Left kidney (tissue), 8 donors: ENCODE results near the gene OR6Y1. TPM values are rescaled to one million over a fixed set of nuclear protein-coding genes. Genes with fewer than 3 reads are reported as not detected.

Experiments
- DNase-seq: peaks from one replicate; pipeline ENCODE4 v3.0.0-alpha.2; 2013
- long read RNA-seq, 8 donors: transcript quantifications; one replicate each; lab custom pipeline, GENCODE V29; 2026
- polyA plus RNA-seq: library from polyadenylated mRNA; unstranded; fragments of 120-200 nt; gene quantifications from one replicate; pipeline ENCODE4 v1.2.1, GENCODE V29; 2013; ENCODE audit not compliant: insufficient read length

Gene OR6Y1, protein sequence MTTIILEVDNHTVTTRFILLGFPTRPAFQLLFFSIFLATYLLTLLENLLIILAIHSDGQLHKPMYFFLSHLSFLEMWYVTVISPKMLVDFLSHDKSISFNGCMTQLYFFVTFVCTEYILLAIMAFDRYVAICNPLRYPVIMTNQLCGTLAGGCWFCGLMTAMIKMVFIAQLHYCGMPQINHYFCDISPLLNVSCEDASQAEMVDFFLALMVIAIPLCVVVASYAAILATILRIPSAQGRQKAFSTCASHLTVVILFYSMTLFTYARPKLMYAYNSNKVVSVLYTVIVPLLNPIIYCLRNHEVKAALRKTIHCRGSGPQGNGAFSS
- polyA plus RNA-seq: 0.15 TPM
- long read RNA-seq, donor 1: 0 reads
- long read RNA-seq, donor 2: 0 reads
- long read RNA-seq, donor 3: 0 reads
- long read RNA-seq, donor 4: 0 reads
- long read RNA-seq, donor 5: 0 reads
- long read RNA-seq, donor 6: 0 reads
- long read RNA-seq, donor 7: 0 reads
- long read RNA-seq, donor 8: 0 reads

DNA sequence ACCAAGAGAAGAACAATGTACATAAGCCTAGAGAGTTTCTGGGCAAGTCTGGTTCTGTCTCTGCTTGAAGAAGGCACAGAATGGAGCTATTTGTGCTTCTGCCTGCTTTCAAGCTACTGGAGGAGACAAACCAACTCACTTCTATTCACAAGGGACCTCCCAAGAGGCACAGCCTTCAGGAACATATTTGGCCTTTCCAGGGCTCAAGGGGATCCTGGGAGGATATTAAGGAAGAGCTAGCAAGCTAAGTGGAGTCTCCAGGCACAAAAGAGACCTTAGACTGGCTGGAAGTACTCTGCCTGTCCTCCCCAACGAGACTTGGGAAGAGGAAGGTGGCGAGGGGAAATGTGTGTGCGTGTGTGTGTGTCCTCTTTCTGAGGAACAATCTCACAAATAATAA lies at the start of gene OR6Y1:
OR6Y1 (minus strand) TSS at position 54 of the 400 bp plus-strand sequence. CDS start 6,300 bp downstream, outside the sequence.
- DNase-seq: no peak

DNA sequence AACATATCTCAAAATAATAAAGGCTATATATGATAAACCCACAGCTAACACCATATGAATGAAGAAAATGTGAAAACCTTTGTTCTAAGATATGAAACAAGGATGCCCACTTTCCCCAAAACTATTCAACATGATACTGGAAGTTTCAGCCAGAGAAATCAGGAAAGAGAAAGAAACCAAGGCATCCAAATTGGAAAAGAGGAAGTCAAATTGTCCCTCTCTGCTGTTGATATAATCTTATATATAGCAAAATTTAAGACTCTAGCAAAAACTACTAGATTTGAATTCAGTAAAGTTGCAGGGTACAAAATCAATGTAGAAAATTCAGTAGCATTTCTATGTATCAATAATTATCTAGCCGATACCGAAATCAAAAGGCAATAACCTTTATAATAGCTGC lies 46.5 kb upstream of the OR6Y1 start:
- no peak for DNase-seq

DNA sequence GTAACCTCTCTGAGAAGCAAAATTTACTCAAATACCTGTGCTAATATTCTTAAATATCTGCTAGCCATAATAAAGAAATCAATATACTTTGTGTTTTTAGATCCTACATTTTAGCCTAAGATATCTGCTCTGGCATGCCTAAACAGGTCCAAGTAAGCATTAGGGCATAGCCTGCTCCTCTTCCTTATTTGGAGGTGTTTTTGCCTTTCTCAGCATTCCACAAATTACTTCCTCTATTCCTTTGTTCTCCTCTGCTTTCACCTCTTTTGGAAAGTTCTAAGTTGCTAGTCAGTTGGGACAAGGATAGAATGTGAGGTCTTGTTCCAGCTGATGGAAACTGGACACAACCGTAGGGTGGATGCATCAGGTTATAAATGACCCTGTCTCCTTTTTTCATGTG lies 32.7 kb upstream of the OR6Y1 start:
- no peak for DNase-seq

DNA sequence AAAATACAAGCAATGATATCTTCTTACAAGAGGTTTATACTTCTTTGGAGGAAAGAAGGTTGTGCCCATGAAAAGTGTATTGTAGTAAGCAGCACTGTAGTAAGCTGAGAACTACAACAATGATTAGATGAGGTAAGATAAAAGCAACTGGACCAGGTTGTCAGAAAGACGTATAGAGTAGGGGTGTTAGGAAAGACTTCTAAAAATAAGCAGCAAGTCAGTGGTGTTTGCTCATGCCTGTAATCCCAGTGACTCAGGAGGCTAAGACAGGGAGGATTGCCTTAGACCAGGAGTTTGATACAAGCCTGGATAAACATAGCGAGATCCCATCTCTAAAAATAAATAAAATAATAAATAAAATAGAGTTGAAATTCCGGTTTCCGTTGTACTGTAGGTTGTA lies 29.8 kb upstream of the OR6Y1 start:
- DNase-seq: no peak

DNA sequence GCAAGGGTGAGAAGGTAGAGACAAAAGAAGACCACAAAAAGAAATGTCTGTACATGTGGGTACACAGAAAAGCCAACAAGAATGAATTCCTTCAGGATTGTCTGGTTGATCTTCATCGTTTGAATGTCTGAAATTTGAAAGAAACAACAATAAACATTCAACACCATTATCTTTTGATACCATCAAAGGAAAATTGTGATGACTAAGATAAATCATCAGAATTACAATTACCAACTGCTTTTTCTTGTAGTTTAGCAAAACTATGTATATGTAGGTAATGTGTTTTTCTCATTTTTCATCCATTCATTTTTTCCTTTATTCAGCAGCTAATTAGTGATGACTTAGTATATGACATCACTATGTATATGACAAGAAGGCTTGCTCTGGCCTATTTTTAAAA lies 25.5 kb upstream of the OR6Y1 start, which contains the start of gene OR10X1:
OR10X1 (minus strand) TSS at position 167 of the 400 bp plus-strand sequence; CDS start at position 167, 0 bp downstream.
- no peak for DNase-seq

DNA sequence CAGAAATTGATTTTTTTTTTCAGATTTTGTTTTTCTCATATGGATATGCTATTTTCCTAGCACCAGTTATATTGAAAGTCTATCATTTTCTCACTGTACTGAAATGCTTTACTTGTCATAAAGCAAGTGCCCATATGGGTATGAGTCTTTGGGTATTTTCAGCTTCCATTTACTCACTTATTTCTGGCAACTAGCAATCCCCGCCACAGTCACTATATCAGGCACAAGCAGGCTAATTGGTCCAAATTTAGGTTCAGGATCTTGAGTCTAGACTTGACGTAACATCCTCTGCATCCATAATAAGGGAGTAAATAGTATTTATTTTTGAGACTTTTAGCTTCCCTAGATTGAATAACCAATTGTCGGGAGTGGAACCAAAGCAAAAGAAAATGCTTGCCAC lies 23.4 kb upstream of the OR6Y1 start:
- no peak for DNase-seq

DNA sequence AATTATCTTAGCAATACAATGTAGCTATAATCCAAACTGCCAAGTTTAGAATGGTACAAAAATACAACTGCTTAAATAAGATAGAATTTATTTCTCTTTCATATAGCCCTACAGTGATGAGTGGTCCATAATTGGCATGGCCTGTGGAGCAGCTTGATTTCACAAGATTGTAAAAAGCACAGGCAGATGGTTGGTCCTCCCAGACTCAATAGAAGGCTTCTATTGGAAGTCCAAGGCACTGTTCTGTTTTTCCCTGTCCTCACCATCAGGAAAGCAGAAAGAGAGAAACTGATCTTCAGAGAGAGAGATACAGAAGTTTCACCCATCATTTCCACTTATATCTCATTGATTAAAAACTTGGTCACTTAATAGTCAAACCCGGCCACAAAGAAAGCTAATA lies 18.0 kb upstream of the OR6Y1 start:
- no peak for DNase-seq

DNA sequence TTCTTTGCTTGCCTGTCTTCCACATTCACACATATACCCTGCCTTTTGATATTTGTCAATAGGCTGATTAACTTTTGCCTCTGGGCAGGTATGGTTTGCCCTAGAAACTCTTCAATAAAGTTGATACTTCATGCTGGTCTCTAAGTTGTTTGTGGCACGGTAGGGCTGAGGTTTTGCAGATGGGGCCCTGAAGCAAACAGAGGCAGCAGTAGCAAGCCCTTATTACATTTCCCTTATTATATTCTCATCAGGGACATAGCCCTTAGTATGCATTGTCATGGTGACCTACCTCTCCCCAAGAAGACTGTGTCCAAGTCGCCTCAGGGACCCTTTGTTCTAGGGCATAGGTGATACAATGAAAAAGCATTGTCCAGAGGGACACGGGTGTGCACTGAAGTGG lies 16.3 kb upstream of the OR6Y1 start, which contains the start of gene OR6P1:
OR6P1 (minus strand) TSS at position 101 of the 400 bp plus-strand sequence. CDS start 6,976 bp downstream, outside the sequence.
- DNase-seq: no peak

DNA sequence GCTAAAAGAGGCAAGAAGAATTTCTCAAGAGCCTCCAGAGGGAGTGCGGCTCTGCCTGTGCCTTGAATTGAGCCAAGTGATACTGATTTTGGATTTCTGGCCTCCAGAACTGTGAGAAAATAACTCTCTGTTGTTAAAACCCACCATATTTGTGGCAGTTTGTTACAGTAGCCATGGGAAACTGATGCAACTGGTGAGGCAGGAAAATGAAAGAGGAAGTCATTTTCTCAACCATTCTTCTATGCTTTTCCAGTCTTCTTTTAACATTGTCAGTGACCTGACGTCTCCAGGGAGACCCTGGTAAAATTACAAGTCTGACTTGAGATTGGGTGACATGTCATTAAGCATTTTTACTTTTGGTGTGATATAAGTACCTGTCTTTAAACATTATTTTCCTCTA lies 10.4 kb upstream of the OR6Y1 start:
- DNase-seq: no peak

DNA sequence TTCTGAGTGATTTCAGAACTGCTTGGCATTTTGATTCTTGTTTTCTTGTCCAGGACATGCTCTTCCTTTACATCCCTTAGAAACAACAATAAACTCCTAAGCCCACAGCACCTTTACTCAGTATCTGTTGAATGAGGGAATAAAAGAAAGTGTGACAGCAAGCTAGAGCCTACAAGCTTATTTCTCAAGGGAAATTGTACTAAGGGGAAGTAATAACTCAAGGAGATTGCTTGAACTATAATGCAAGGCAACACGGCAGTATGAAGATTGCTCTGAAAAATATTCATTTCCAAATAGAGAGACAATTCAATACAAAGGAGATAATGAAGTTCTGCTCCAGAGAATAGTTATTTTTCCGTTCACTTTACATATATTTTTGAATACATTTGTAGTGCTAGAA lies 9.6 kb upstream of the OR6Y1 start:
- DNase-seq: no peak

DNA sequence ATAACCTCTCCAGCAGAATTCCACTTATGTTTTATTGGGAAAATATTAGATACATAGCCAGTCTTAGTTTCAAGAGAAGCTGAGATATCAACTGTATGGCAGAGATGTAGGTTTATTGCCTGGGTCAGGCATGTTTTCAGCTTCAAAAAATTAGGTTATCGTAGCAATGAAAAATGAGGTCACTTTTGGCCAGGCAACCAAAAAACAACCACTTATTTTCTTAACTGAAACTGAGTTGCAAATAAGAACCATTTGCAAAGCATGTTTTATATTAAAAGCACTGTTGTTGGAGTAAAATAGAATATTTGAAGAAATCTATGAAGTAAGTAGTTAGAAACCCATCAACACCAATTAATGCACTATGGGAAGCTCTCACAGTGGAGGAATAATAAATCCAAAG lies 5.5 kb upstream of the OR6Y1 start:
- no peak for DNase-seq

DNA sequence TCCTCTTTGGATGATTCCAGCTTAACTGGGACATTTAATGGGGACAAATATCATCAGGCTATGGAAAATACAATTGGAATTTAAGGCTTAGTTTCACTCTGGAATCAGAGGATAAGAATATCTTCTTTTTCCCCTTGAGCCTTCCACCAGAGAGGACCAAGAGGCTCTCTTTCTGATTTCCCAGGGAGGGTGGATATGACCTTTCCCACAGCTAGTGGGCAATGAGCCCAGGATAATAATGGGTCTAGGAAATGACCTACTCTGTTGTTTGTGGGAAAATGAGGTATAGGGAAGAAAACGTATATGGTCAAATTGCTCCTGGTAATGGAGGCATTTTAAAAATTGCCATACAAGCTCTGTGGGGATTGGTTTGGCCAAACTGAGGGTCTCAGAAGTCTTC lies 1.9 kb downstream of the OR6Y1 start:
- no peak for DNase-seq

DNA sequence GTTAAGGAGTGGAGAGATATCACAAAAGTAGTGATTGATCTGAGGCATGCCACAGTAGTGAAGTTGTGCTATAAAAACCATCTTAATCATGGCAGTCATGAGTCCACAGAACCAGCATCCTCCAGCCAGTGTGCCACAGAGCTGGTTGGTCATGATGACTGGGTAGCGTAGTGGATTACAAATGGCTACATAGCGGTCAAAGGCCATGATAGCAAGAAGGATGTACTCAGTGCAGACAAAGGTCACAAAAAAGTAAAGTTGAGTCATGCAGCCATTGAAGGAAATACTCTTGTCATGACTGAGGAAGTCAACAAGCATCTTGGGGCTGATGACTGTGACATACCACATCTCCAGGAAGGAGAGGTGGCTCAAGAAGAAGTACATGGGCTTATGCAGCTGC lies 6.7 kb downstream of the OR6Y1 start:
- no peak for DNase-seq

DNA sequence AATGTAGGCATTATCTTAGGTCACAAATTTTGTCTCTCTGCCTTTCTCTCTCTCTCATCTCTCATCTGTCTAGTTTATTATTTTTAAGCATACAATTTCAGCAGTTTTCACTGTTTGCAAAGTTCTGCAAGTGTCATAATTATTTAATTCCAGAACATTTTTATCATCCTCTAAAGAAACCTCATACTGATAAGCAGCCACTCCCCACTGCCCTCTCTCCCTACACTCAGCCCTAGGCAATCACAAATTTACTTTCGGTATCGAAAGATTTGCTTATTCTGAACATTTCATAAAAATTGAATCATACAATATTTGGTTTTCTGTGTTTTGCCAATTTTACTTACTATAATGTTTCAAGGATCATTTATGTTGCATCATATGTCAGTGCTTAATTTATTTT lies 16.6 kb downstream of the OR6Y1 start:
- DNase-seq: no peak

DNA sequence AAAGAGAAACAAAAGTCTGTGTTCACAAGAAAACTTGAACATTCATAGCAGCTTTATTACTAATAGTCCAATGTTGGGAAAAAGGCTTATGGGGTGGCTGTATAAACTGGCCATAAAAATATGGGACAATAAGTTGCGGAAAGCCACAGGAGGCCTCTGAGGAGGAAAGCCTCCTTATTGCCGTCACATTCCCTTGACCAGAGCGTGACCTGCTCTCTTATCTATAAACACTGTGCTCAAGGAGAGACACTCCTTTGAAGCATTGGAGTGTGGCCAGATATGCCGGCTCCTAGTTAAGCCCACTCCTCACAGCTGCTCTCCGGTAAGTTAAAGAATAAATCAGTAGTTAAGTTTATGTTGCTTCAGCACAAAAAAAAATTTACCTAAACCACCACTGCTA lies 19.7 kb downstream of the OR6Y1 start:
- no peak for DNase-seq

DNA sequence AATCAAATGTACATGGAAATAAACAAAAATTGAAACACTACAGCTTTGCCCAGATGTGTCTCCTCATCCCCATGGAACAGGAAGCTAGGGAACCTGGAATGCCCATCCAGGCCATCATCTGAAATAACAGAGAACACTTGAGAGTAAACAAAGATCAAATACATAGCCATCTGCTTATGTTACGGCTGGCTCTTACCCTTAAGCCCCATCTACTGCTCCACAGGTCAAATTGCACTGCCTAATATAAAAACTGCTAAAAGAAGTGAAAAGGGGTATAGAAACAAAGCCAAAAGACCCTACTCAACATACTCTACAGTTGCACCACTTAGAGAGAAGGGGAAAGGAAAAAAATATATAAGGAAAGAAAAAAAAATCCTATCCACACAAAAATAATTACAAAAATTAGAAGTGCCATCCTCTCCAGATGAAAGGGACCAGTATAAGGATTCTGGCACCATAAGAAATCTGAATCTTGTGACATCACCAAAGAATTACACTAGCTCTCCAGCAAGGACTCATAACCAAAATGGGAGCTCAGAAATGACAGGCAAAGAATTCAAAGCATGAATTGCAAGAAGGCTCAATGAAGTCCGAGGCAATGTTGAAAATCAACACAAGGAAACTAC lies 26.9 kb downstream of the OR6Y1 start:
- DNase-seq: peak; percentile 13

DNA sequence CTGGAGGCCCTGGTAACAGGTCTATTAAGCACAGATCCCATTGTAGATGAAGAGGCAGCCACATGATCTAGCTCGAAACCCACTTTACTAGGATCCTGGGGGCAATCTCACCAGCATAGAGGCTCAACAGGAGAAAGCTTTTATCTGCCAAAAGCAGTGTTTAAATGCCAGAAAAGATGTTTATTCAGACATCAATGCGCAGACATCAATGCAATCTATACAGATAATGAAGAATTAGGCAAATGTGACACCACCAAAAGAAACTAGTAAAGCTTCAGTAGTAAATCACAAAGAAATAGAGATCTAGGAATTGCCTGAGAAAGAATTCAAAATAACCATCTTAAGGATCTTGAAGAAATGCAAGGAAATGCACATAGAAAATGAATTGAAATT lies 32.5 kb downstream of the OR6Y1 start:
- DNase-seq: no peak

DNA sequence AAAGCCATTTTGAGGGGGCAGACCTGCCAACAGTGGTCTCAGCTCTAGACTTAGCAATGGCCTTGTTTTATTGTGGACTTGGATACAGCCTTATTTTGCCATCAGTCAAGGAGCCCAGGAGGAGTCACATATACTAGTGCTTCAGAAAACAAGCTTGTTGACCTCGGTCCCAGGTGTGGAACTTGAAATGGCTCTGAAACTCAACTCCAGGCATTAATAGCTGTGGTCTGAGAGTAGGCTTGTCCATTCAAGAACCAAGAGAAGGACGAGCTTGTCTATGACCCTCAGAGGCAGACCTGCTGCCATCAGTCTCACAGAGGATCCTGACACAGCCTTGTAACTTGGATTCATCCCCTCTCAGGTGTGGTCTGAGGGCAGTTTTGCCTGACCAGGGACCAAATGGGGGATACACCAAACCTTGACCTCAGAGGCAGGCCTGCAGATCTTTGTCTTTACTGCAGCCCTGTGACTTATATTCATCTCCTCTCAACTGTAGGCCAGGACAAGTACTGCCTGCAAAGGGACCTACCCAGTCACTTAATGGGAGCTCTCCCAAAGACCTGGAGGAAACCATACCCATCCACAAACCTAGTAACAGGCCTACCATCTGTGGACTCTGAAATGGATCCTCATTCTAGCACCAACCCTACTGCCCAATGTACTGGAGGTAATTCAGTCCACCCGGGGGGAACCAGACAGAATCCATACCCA lies 33.1 kb downstream of the OR6Y1 start:
- DNase-seq: no peak

DNA sequence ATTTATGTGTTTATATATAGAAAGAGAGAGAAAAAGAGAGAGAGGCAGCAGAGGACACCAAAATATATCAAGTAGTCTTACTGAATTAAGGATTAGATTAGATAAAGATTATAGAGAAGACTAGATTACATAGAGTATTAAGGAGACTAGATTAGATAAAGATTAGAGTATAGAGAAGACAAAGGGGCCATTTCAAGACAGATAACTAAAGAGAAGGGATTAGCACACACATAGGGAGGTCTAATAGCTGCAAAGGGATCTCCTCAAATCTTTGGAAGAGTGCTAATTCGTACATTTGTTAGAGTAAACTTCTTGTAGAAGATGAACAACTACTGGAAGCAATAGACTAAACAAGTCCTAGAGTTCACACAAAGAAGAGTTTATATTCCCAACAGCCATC lies 34.2 kb downstream of the OR6Y1 start:
- no peak for DNase-seq

DNA sequence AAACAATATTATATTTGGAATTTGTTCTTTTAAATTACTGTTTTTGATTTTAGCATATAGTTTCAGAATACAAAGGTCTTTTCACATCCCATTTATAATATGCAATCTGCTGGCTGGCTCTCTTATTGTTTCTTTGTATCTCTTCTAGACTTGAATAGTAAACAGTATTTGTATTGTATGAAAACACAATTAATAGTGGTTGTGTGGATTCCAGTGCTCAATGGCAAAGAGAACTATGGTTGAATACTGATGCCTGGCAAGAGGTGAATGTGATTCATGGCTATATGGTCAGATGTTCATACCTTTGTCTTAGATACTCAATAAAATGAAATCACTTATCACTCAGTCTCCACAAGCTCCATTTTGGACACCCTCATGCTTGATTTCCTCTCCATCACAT lies 37.2 kb downstream of the OR6Y1 start:
- no peak for DNase-seq

DNA sequence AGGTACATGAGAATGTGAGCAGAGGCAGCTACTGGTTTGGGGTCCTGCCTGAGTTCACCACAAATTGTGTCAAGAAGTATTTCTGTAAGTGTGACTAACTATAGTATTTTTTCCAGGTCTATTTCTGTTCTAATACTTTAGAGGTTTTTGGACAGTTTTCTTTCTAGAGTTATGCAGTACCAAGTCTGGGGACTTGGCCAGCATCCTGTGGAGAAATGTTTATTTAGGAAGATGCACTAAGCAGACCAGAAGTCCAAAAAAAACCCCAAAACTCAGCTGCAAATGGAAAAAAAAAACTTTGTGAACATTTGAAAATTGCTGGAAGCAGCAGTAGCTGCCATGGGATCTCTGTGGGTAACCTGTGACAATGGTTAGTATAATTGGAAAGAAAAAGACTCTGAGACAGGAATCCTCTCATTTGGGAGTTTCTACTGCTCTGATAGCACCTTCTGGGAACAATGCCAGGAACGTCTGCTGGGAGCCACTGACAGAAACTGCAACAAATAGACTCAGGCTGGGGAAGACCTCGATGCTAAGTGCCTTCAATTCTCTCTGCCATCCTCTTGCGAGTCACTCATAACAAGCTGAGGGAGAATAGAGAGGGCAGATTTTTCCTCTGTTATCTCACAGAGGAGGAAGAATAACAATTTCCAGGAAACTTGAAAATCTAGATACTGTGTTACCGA lies 44.6 kb downstream of the OR6Y1 start:
- DNase-seq: no peak

DNA sequence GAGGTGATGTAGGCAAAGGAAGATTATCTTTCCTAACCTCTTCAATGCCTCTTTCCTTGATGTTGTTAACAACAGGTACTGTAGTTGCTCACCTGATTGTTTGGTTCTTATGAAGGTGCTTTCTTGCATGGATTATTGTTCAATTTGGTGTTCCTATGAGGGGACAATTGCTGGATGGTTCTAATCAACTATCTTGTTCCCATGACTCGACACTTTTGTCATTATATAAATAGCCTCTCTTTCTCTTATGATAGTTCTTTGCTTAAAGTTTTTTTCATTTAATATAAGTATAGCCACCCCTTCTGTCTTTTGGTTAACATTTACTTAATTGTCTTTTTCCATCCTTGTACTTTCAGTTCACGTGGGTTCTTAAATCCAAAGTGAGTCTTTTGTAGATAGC lies 46.7 kb downstream of the OR6Y1 start:
- no peak for DNase-seq
